ENCODE data around the gene MPC1L. TPM values are rescaled to one million over a fixed set of nuclear protein-coding genes. Genes with fewer than 3 reads are reported as not detected.

The MPC1L gene
- total RNA-seq, 1 experiment from 2014 or later, result not detected

Other genes starting within 250 kb of the MPC1L start
- 69.4 and 84.7 TPM in 2 replicates for gene ATP6AP2, start 42.5 kb upstream of the MPC1L start, total RNA-seq (2022)
- gene CXorf38, start 24.1 kb downstream of the MPC1L start, total RNA-seq (2022), result 21.4 and 21.9 TPM in 2 replicates
- 35.6 and 36.4 TPM in 2 replicates for gene MED14, start 112.1 kb downstream of the MPC1L start, total RNA-seq (2022)